Measurements from ENCODE around the gene ITGA6. TPM values are rescaled to one million over a fixed set of nuclear protein-coding genes. Genes with fewer than 3 reads are reported as not detected.
A peak's percentile ranks its signal among the peaks of the same experiment; 100 is the strongest.

Gene ITGA6
- total and polyA plus RNA-seq, 2 experiments from 2014 or later: 16.7 to 64.8 TPM

DNA sequence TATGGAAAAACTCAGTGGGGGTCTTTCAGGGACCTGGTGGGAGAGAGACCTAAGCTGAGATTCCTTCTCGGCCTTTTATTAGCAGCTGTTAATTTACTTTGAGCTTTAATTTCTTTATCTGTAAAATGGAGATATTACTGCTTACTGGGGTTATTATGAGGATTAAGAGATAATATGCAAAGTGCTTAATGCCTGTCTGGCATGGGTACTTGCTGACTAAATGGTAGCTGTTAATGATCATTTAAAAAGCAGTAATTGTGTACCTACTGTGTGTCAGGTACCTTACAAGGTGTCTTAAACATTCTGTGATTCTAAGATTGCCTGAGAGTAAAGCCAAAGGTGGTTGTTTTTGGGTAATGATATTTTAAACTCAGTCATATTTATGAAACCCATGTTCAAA, 2.6 kb downstream of the ITGA6 start:
- H4K20me1 ChIP-seq (ENCODE audit: insufficient read depth, poor library complexity, severe bottlenecking): no peaks in the 10 kb centered on the region
- DNase-seq (ENCODE audit: low spot score): no peak
- H3K27me3 ChIP-seq: no peaks in the 10 kb centered on the region
- peak overlapping the region; percentile 89 for H3K4me2 ChIP-seq
- H3K4me3 ChIP-seq: no peak overlapping the region
- WGBS (ENCODE audit: low lambda C conversion rate, missing lambda C conversion rate): 14% methylated on average over 1 of the region's 1 CpG
- H3K27ac ChIP-seq: peak overlapping the region; percentile 95
- H3K9me2 ChIP-seq (replicated peaks; ENCODE audit: insufficient read depth): no peaks in the 10 kb centered on the region
- H3K36me3 ChIP-seq (replicated peaks; ENCODE audit: insufficient read depth, low read depth): no peaks in the 10 kb centered on the region
- H3K4me1 ChIP-seq (ENCODE audit: insufficient read depth): peaks cover 12% of the 10 kb centered on the region
- TF ChIP-seq, protein P1, sequence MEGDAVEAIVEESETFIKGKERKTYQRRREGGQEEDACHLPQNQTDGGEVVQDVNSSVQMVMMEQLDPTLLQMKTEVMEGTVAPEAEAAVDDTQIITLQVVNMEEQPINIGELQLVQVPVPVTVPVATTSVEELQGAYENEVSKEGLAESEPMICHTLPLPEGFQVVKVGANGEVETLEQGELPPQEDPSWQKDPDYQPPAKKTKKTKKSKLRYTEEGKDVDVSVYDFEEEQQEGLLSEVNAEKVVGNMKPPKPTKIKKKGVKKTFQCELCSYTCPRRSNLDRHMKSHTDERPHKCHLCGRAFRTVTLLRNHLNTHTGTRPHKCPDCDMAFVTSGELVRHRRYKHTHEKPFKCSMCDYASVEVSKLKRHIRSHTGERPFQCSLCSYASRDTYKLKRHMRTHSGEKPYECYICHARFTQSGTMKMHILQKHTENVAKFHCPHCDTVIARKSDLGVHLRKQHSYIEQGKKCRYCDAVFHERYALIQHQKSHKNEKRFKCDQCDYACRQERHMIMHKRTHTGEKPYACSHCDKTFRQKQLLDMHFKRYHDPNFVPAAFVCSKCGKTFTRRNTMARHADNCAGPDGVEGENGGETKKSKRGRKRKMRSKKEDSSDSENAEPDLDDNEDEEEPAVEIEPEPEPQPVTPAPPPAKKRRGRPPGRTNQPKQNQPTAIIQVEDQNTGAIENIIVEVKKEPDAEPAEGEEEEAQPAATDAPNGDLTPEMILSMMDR (IDR thresholded peaks at IDR 0.05; ENCODE audit: poor library complexity): no peak
- no peak for TF ChIP-seq EZH2 (IDR thresholded peaks at IDR 0.05; ENCODE audit: borderline replicate concordance)
- no peak for TF ChIP-seq EZH2phosphoT487 (IDR thresholded peaks at IDR 0.05; ENCODE audit: low read depth, severe bottlenecking, unreplicated experiment)
- H3K9me3 ChIP-seq (ENCODE audit: low read depth): no peaks in the 10 kb centered on the region
- no peak overlapping the region for H2AFZ ChIP-seq
- H3K79me2 ChIP-seq: peaks cover 45% of the 10 kb centered on the region

DNA sequence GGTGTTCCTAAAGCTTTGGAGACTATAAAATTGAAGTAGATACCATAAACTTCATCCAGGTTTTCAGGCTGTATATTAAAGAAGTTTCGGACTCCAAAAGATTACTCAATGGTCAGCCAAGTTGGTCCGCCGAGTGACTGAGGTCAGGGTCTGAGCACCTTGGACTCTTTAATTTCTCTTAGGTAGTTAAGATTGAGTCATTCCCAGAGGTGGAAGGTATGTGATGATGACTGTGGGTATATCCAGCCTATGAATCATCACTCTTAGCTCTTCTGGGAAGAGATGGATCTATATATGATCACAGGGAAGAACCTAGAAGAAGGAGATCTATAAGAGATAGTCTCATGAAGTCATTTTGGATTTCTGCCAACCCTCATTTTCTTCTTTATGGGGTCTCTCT, 3.3 kb downstream of the ITGA6 start:
- TF ChIP-seq, protein P1 (IDR thresholded peaks at IDR 0.05; ENCODE audit: poor library complexity): no peak
- TF ChIP-seq EZH2phosphoT487 (IDR thresholded peaks at IDR 0.05; ENCODE audit: low read depth, severe bottlenecking, unreplicated experiment) (no peak), EZH2 (IDR thresholded peaks at IDR 0.05; ENCODE audit: borderline replicate concordance) (no peak)
- WGBS (ENCODE audit: low lambda C conversion rate, missing lambda C conversion rate): 94% methylated on average over 3 of the region's 3 CpGs
- DNase-seq (ENCODE audit: low spot score): peak; percentile 22
- peaks cover 46% of the 10 kb centered on the region for H3K79me2 ChIP-seq
- no peaks in the 10 kb centered on the region for H4K20me1 ChIP-seq (ENCODE audit: insufficient read depth, poor library complexity, severe bottlenecking)
- no peaks in the 10 kb centered on the region for H3K36me3 ChIP-seq (replicated peaks; ENCODE audit: insufficient read depth, low read depth)
- H3K4me2 ChIP-seq: peak overlapping the region; percentile 89
- no peaks in the 10 kb centered on the region for H3K9me3 ChIP-seq (ENCODE audit: low read depth)
- H3K27me3 ChIP-seq: no peaks in the 10 kb centered on the region
- H3K4me1 ChIP-seq (ENCODE audit: insufficient read depth): peaks cover 12% of the 10 kb centered on the region
- no peaks in the 10 kb centered on the region for H3K9me2 ChIP-seq (replicated peaks; ENCODE audit: insufficient read depth)
- H3K27ac ChIP-seq: peak overlapping the region; percentile 95
- no peak overlapping the region for H3K4me3 ChIP-seq
- H2AFZ ChIP-seq: no peak overlapping the region

DNA sequence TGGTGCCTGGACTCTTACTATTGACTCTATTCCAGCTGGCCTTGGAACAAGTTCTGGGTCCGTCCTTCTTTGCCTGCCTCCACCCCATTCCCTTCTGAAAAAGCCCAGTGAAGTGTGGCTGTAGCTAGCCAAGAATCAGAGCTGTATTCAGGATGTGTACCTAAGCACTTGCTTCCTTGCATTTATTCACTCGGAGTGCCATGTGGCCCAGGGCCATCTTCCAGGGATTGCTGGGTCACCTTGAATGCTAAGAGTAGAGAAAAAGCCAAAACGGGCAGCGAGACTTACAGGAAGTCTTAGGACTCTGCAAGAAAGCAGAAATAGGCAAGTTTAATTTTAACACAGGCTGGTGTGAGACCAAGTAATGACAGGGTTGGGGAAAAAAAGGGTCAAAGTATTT, 4.1 kb downstream of the ITGA6 start:
- no peak overlapping the region for H2AFZ ChIP-seq

More for the DNA sequence above, 4.1 kb downstream of the ITGA6 start:
- H3K27me3 ChIP-seq: no peaks in the 10 kb centered on the region
- H3K4me2 ChIP-seq: no peak overlapping the region
- peaks cover 54% of the 10 kb centered on the region for H3K79me2 ChIP-seq
- WGBS (ENCODE audit: low lambda C conversion rate, missing lambda C conversion rate): 80% methylated on average over 4 of the region's 4 CpGs
- DNase-seq (ENCODE audit: low spot score): no peak
- H3K4me3 ChIP-seq: no peak overlapping the region
- TF ChIP-seq EZH2 (IDR thresholded peaks at IDR 0.05; ENCODE audit: borderline replicate concordance) (no peak), EZH2phosphoT487 (IDR thresholded peaks at IDR 0.05; ENCODE audit: low read depth, severe bottlenecking, unreplicated experiment) (no peak)
- TF ChIP-seq, protein P1 (IDR thresholded peaks at IDR 0.05; ENCODE audit: poor library complexity): no peak
- H3K9me2 ChIP-seq (replicated peaks; ENCODE audit: insufficient read depth): no peaks in the 10 kb centered on the region
- H3K27ac ChIP-seq: peak overlapping the region; percentile 38
- no peaks in the 10 kb centered on the region for H4K20me1 ChIP-seq (ENCODE audit: insufficient read depth, poor library complexity, severe bottlenecking)
- peaks cover 12% of the 10 kb centered on the region for H3K4me1 ChIP-seq (ENCODE audit: insufficient read depth)
- H3K9me3 ChIP-seq (ENCODE audit: low read depth): no peaks in the 10 kb centered on the region
- H3K36me3 ChIP-seq (replicated peaks; ENCODE audit: insufficient read depth, low read depth): no peaks in the 10 kb centered on the region
